KBM-7 (cell line): Measurements from ENCODE around the gene LINC00237.

Experiments
- DNase-seq: peaks from one replicate; pipeline ENCODE4 v3.0.0-alpha.2; 2015
- in situ Hi-C: fragments of 300-500 bp; cut with MboI; formaldehyde crosslinking; loops from 2 replicates; pipeline ENCODE4 v1.14.3; 2020; ENCODE audit warnings: low sequenced_read_pairs, low pct_unique_long_range_greater_than_20kb, mixed read lengths

The LINC00237 gene

GRCh38 chr20:21106171-21107017 lies at the start of gene LINC00237:
TSS of gene LINC00237 (minus strand) at chr20:21106358.
- in situ Hi-C loops, result no loop called here
- no peak for DNase-seq

GRCh38 chr20:21155268-21155667 lies 49.1 kb upstream of the LINC00237 start:
- in situ Hi-C loops, result no loop called here
- DNase-seq, result no peak

DNA sequence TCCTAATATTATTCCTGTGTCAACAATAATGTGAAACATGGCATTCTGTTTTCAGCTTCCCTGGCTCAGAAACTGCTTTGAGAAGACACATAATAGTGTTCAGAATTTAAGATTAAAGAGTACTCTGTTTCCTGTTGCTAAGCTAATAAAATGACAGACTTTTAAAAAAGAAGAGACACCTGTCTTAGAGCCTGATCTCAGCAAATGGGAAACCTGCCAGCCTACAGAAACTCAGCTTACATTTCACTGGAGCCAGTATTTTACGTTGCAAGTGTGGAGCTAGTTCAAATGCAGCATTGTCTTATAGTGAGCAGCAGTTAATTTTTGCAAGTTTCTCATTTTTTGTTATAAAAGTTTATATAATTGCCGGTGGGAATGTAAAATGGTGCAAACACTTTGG lies 48.5 kb upstream of the LINC00237 start:
- DNase-seq, result no peak
- in situ Hi-C loops, result no loop called here

DNA sequence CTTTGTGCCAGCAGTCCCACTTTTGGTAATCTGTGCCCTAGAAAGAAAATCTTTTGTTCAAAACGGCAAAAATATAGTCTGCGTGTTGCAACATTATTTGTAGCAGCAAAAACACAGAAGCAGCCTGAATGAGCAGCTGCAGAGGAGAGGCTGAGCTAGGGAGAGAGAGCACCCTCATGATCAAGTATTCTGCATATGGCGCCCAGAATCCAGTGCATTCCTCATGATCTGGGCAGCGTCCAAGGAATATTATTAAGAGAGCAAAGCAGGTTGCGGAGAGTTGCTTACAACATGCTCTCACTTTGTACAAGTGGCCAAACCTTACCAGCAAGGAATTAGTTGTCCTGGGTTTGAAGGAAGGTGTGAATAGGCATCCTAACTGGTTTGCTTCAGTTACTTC lies 45.6 kb upstream of the LINC00237 start:
- in situ Hi-C loops, result no loop called here
- DNase-seq, result no peak

- in situ Hi-C loops, result no loop called here
- no peak for DNase-seq
These were observed 43.2 kb upstream of the LINC00237 start for GRCh38 chr20:21149344-21149743.

GRCh38 chr20:21147593-21147992 lies 41.4 kb upstream of the LINC00237 start:
- DNase-seq, result no peak
- in situ Hi-C loops, result no loop called here

DNA sequence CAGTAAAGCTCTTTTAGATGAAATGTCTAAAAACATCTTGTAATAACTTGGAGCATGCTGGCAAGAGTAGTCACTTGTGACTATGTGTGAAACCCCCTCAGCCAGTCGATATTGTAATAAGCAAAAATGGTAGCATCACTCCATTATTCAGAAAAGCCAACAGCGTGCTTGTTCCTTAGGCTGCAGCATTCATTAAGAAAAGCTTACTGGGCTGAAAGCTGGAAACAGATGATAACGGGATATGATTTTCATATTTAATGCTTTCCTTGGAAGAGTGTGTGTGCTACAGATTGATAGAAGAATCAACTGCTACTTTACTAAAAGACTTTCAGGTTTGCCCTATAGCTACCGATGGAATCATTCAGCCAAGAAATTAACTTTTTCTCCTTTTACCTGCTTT lies 40.1 kb upstream of the LINC00237 start:
- DNase-seq, result no peak
- in situ Hi-C loops, result no loop called here

- in situ Hi-C loops, result no loop called here
- no peak for DNase-seq
These were observed 39.3 kb upstream of the LINC00237 start for GRCh38 chr20:21145424-21145823.

DNA sequence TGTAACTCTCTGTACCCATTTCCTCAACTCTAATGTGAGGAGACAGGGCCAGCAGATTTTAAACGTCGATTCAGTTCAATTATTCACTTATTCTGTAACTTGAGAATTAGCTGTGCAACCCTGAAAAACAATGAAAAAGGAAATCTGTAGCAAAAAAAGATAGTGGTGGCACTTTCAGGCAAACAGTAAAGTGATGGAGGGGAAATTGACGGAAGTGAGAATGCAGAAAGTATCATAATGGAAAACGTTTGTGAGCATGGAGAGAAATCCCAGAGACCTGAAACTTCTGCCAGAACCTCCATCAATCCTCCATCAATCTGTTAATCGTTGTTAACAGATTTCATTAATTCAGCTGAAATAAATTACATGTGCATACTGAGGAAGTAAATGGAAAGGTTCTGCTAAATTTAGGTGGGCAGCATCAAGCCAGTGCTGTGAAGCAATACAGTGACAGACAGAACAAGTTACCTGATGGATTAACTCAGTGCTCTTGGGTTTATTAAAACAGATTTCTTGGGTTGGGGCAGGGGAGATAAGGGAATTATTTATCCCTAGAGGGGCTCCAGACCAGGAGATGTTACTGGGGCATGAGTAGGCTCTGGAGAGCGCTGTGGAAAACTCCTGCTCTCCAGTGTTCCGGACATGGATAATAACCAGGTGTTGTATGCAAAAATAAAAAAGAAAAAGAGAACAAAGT lies 37.2 kb upstream of the LINC00237 start:
- in situ Hi-C loops, result no loop called here
- DNase-seq, result no peak

DNA sequence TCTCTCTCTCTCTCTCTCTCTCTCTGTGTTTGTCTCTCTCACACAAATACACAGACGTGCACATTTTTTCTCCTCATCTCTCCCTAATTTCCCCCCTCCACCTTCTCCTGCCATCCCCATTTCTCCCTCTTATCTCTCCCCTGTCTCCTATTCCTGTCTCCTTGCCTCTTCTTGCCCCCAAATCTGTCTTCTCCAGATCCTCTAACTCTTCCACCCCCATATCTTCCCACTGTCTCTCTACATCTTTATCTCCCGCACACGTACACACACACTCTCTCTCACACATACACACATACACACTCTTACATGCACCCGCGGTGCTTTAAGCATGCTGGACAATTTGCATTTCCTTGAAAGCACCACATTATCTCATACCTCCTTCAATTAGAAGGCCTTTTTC lies 35.7 kb upstream of the LINC00237 start:
- DNase-seq, result no peak
- in situ Hi-C loops, result no loop called here

GRCh38 chr20:21139881-21140566 lies 33.9 kb upstream of the LINC00237 start:
- no peak for DNase-seq
- in situ Hi-C loops, result no loop called here

DNA sequence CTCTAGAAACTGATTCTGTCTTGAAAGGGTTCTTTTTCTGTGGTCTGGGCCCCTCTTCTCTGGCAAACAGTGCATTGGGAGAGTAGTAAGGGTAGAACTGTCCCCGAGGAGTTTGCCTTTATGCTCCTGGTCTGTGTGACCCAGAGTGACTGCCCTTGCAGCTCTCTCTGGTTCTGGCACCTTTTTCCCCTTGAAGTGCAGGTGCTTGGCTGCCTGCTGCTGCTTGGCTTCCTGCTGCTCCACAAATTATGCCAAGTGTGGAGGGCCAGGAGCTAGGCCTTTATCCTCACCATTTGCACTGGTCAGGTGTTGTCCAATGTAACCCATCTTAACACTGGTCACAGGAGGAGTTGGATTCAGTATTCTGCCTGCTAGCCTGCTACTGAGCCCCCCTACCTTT lies 30.9 kb upstream of the LINC00237 start:
- no peak for DNase-seq

GRCh38 chr20:21136015-21136732 lies 30.0 kb upstream of the LINC00237 start:
- in situ Hi-C loops, result no loop called here
- DNase-seq, result no peak

More for the DNA sequence above, 30.9 kb upstream of the LINC00237 start:
- in situ Hi-C loops, result no loop called here

GRCh38 chr20:21134883-21135493 lies 28.8 kb upstream of the LINC00237 start:
- in situ Hi-C loops, result no loop called here
- no peak for DNase-seq

GRCh38 chr20:21133917-21134622 lies 27.9 kb upstream of the LINC00237 start:
- in situ Hi-C loops, result no loop called here
- DNase-seq, result no peak

- in situ Hi-C loops, result no loop called here
- no peak for DNase-seq
These were observed 27.2 kb upstream of the LINC00237 start for GRCh38 chr20:21133404-21133803.

DNA sequence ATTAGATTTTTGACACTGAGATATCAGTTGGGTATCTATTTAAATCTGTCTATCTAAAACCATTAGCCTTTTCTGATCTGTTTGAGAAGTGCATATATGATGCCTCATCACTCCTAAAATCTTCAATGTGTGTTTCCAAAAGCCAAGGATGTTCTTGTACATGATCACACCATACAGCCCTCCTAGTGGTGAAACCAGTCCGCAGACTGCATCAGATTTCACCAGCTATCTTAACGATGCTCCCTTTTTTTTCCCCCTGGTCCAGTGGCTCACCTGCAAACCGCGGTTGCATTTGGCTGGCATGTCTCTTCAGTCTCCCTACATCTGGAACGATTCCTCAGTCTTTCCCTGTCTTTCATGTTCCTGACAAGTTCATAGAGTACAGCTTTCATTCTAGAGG lies 23.7 kb upstream of the LINC00237 start:
- in situ Hi-C loops, result no loop called here
- no peak for DNase-seq

- in situ Hi-C loops, result no loop called here
- no peak for DNase-seq
These were observed 21.2 kb upstream of the LINC00237 start for GRCh38 chr20:21127201-21127981.
